NCI-H82 treated with DMSO at 0.1 percent for 48 hours (cell line): ENCODE data around the gene UBL7.

Experiments
- DNase-seq: peaks from one replicate; lab custom pipeline; 2025; ENCODE audit not compliant: unreplicated experiment; lab: John Stamatoyannopoulos, UW

UBL7 gene

DNA sequence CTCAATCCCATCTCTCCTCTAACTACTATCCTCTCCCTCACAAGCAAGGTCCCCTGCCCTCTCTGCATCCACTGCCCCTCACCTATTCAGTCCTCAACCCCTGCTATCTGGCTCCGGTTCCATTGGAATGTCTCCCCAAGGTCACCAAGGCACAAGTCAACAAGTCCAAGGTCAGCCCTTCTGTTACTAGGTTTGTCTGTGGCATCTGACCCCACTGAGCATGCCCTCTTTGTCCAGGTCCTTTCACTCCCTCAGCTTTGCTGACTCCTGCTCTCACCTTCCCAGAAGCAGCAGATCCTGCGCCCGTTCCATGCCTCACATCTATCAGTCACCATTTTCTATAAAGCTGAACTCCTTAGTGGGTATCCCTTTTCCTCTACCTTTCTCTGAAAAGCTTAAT is 18.9 kb downstream of the UBL7 start:
- no peak for DNase-seq

DNA sequence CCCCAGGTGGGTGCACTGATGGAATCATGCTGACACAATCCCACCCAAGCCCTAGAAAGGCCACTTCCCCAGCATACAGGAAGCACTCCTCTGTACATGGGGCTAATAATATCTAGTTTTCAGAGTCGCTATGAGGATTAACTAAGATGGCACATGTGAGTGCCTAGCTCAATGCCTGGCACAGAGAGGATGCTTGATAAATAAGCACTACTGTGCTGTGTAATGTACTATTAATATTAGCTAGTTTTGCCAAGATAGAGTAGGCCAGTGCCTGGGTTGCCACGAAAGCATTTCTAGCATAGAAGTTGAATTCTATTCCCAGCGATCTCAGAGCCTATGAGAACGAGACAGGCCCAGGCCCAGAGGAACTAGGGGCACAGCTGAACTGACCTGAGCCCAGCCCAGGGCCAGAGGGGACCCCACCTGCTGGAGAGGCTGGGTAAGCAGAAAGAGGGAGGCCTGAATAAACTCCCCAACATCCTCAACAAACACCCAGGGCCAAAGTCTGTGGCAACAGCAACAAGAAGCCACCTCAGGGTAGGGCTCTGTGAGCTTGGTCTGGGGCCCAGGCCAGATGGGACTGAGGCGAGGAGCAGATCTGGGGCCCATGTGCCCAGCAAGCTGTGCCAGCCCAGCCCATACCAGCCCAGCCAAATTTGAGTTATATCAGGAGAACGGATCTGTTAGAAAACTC is 19.6 kb downstream of the UBL7 start:
- DNase-seq, result no peak

DNA sequence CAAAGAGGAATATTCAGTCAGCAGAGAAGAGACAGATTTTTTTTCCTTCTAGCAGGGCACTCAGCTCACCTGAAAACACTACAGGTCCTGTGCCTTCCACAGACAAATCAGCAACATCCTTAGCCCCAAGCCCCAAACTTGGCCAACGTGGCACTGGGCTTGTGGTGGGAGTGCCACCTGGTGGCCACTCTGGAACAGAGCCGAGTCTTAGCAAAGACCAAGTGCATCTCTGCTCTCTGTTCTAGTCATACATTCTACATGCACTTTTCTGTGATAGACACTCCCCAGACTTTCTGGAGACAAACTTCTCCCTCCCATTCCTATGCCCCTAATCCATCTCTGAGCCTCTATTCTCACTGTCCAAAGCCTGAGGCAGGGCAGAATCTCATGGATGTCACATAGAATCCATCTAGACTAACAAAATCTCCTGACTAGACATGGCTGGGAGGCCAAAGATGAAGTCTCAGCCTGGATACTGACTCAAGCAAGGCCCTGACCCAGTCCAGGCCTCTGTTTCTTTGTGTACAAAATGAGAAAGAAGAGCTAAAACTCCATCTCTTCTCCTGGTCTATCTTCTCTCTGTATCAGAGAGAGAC is 22.1 kb downstream of the UBL7 start:
- peak; percentile 55 for DNase-seq

DNA sequence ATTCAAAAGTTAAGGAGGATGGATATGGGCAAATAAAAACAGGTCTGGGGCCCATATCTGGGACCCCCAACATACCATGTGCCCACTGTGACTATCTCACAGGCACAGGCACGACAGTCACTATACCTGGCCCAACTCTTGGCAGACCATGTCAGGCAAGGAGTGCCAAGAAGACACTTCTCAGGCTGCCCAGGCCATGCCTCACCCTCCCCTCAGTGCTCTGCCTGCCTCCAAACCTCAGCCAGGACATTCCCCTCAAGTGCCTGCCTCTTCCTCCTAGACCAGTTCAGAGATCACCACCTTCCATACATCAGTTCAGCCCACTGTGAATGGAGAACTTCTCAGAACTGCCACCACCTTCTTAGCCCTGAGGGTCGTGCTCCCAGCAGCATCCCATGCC is 22.8 kb downstream of the UBL7 start:
- no peak for DNase-seq

DNA sequence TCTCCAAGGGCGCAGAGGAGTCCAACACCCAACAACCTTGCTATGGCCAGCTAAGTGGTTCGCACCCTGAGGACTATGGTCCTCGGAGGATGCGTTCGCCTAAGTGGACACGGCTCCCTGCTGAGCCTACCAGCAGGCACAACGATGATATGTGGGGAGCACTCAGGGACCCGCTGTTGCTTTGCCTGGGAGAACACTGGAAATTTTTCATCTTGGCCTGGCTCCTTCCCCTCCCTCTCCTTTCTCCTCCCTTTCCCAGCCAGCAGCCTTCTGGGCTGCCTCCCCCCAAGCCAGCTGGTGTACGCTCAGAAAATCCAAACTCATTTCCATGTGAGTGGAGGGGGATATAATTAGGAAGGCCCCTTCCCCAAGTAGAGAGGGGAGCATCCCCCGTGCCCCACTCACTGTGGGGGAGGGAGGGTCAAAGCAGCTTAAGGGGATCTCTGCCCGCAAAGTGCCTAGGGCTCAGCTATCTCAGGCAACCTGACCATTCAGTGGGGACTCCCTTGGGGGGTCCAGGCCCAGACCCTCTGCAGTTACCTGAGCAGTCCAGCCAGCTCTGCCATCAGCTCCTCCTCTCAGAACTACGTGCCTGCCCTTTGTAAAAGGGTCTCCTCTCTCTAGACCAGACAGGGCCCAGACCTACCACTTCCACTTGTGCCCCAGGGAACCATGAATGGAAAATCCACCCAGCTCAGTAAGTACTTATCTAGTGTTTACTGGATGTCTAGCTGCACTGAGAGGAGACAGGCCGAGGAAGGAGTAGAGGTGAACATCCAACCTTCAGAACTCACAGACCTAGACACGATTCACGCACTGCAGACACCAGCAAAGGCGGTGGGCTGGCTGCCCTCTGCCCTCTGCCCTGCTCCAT is 26.5 kb downstream of the UBL7 start:
- DNase-seq, result no peak

DNA sequence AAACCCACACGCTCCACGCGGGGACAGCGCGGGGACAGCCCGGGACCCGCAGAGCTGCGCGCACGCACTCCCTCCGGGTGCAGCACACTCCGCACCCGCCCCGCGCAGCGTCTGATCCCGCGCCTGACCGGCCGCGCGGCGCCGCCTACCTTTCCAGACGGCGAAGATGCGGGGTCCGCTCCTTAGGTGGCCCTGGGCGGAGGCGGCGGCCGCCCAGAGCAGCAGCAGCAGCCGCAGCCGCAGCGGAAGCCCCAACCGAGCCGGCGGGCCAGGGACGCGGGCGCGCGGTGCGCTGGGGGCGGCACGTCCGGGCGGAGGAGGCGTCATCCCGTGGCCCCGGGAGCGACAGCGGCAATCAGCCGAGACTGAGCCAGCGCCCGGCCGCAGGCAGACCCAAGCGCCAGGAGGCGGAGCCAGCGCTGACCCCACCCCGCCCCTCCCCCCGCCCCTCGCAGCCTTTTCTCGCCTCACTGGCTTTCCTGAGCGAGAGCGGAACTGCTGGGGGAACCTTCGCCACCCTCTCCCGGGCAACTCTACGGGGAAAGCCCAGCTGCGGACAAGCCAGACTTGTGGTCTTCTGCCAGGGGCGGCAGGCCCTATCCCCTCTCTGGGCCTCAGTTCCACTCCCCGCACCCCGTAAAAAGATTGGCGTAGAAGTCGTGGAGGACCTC is 27.2 kb downstream of the UBL7 start, which contains the start of gene SEMA7A:
TSS of gene SEMA7A (minus strand) at position 367 of the 671 bp plus-strand sequence. CDS start at position 327, 40 bp downstream.
- peak; percentile 56 for DNase-seq

DNA sequence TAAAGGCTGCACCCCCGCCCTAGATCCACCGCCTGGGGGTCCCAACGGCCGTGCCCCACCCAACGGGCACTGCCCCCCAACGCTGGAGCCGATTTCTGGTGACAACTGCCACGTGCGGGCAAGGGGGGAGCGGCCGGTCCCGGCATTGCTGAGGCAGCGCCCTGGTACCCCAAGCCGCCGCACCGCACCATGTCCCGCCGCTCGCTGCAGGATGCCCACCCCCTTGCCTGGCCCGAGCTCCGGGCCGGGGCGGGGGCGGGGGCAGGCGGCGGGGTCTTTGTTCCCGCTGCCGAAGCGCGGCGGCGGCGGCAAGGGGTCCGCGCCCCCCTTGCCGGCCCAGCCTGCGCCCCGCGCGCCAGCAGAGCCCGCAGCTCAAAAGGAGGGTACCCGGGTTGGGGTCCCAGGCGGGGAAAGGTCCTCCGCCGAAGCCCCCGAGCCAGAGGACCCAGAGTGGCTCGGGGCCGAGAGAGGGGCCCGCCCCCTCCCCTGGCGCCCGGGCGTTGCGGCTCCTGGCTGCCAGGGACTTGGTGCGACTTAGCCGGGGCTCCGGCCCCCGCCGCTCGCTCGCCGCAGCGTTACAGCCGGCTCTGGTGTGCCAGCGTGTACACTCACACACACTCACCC is 27.9 kb downstream of the UBL7 start:
- DNase-seq, result no peak

DNA sequence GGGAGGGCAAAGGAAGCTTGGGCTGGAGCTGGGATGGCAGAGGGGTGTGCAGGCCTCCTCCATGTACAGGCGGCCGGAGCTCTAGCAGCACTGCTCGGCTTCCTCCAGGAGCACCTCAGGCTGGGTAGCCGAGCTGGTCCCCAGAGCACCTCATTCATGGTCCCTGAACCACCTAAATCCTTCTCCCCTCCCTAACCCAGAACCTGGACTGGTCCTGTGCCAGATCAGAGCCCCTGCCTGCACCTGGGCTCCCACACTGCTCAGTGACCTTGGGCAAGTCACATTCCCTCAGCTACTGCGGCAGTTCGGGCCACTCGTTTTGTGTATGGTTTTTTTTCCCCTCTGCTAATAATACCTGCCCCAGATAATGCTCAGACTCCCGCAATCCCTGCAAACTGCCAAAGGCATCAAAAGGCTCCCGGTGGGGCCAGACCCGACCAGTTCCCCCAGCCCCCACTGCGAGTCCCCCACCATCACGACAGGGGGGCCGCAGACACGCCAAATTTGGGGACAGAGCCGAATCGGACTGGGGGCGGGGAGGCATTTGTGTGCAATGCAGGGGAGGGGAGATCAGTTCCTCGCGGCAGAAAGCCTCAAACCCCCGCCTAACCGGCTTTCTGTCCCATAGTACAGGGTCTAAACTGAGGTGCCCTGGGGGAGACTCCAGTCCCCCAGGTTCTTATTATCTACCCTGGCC is 28.5 kb downstream of the UBL7 start:
- DNase-seq, result no peak

DNA sequence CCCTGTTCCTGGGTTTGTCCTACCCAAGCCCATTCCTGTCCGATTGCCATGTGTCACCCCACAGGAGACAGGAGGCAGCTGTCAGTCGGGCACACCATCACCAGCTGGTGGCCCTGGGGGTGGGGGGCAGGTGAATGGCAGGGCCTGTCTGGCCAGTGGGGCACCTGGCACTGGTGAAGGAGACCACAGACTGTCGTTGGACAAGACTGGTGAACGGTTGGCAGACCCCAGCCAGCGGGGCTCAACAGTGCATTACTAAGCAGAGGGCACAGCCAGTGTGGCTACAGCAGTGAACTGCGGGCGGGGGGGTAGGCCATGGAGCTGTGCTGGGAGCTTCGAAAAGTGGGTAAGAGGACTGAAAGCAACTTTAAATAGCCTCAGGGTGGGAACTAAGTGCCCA is 29.3 kb downstream of the UBL7 start:
- no peak for DNase-seq

DNA sequence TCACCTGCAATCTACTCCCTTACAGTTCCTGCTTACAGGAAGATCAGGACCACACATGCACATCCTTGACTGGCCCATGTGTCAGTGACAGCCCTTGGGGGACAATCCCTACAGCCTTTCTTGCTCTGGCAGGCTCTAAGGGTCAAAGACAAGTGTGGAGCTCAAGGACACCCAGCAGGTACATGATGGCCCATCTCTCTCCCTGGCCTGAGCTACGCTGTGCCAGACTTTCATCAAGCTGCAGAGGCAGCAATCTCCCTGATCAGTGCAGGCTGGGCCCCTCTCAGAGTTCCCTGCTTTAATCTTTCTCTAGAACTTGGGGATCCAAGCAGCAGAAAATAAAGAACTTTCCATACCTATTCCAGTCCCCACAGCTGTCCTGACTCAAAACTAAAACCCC is 29.8 kb downstream of the UBL7 start:
- DNase-seq, result no peak

DNA sequence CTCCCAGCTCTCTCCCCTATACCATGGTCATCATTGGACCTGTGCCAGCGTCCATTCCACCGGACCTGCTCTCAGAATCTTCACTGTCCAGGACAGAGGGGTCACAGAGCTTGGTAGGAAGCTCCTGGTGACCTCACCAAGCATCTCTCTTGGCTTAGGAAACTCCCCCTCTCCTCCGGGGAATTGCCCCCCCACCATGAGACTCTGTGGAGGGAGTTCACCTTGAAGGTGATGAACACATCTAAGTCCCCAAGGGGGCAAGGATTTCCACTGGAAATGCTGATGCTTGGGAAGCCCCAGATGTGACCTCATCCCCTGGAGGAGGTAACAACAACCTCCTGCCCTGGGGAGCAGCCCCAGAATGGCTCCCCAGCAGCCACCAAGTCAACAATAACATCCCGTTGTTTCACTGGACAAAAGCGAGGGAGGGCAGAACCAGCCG is 30.4 kb downstream of the UBL7 start:
- DNase-seq, result no peak

DNA sequence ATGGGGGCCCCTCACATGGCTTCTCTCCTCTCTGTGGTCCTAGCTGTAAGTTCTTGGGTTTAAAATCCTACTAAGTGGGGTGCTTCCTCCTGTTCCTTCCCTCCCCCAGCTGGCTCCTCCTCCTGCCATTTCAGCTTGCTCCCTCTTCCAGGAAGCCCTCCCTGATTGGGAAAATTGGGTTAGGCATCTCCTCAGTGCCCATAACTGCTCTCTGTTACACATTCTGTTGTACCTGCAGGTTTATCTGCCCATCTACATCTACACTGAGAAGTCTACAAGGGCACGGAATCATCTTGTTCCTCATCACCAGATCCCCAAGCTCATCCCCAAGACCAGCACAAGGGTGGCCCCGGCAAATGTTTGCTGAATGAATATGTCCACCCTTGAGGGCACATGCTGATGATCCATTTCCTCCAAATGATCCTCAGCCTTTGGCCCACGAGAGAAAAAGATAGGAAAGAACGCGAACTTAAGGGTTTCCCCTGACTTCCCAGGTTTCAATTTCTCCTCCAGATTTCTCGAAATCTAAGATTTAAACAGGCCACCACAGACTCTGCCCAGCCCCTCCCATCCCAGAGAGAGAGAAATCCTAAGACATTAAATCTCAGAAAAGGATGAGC is 31.1 kb downstream of the UBL7 start:
- no peak for DNase-seq

DNA sequence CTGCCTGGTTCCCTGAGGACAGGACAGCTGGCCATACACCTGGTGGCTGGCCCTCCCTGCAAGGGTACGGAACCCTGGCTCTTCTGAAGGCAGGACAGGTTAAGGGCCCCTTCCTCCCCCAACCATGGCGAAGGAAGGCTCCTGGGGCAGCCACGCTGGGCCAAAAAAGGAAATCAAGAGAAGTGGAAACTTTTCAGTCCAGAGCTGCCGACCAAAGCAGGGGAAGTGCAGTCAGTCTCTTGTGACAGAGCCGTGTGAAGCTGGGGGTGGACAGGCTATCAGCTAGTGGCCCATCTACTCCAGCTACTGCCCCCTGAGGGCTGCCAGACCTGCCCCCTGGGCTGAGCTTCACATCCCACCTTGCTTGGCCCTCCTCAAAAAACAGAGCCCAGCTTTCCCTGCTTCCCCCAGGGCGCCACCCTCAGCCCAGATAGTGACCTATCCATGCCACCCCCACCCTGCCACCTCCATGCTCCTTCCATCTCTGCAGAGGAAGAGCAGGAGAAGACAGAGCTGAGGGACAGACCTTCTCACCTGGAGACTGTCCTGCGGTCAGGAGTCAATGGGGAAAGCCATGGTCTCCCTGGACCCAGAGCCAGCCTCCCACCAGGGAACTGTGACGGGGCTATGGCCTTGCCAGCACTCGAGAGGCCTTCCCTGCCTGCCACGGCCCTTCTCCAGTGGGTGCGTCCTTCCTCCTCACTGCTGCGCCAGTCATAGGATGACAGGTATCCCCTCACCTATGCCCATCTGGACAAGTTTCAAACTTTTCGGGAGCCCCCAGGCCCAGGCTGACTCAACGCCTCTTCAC is 31.8 kb downstream of the UBL7 start:
- DNase-seq, result no peak

DNA sequence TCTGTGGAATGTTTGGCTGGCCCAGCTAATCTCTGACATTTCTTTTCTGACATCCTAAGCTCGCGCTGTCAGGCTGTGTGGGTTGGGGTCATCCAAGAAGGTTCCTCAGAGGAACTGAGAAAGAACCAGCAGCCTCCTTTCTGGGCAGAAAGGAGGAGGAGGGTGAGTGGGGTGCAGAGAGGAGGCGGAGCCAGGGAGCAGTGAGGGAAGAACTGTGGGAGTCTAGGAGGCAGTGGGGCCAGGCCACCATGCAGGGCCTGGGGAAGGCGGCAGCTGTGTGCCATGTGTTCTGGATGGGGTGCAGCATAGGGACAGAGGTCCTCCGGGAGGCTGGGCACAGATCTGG is 32.5 kb downstream of the UBL7 start:
- DNase-seq, result no peak

DNA sequence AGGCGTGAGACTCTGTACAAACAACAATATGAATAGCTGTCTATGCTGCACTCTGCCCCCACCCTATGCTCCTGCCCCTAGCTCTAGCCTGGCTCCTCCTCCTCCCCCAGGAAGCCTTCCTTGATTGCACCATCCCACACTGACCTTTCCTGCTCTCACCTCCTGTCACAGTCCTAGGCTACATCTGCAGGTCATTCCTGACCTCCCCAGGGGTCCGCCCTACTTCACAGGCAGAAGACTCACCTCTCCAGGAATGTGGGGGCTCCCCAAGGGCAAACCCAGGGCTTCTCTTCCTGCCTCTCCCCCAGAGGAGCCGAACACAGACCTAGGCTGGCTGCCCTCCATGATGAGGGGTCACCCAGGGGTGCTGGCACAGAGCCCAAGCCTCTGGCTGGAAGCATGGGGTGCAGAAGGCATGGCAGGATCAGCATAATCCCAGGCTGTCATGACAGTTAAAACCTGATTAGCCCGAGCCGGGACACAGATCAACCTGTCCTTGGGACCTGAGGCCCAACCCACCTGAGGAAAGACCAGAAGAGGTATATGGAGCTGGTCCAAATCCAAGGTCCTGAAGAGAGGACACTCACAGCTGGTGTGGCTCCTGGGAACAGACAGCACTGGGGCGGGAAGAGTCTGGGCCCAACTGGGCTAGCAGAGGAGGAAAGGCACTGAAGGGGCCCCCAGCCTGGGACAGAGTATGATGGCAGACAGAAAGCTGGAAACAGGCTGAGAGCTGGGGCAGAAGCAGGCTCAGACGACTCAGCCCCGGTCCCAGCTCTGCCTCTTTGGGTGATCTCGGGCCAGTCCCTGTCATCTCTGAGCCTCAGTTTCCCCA is 33.1 kb downstream of the UBL7 start:
- DNase-seq, result peak; percentile 22

DNA sequence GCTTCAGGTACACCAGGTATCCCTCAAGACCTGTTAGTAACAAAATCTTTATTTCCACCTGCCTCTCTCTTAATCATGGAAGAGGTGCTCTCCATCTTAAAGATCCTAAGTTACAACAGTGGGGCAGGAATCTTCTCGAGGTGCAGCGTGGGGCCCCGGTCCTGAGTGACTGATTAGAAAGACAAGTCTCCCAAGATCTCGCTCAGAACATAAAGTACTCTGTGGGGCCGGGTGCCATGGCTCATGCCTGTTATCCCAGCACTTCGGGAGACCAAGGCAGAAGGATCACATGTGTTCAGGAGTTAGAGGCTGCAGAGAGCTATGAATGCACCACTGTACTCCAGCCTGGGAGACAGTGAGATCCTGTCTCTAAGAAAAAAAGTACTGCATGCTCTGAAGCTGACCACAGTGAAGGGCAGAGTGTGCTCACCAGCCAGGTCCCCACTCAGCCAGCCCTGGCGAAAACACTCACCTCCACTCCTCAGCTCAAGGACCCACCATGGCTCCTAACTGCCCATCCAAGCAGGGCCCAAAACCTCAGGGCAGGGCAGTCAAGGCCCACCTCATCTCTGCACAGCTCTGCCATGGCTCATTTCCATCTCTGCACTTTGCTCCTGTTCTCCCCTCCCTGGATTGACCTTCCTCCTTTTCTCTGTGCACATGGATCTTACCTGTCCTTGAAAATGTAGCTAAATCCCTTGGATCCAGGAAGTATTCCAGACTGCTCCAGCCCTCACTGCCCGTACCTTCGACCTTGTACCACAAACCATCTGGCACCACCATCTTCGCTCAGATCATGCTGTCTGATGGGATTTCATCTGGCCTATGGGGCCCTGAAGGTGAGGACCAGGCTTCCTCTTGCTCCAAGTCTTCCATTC is 34.3 kb downstream of the UBL7 start:
- DNase-seq, result no peak

DNA sequence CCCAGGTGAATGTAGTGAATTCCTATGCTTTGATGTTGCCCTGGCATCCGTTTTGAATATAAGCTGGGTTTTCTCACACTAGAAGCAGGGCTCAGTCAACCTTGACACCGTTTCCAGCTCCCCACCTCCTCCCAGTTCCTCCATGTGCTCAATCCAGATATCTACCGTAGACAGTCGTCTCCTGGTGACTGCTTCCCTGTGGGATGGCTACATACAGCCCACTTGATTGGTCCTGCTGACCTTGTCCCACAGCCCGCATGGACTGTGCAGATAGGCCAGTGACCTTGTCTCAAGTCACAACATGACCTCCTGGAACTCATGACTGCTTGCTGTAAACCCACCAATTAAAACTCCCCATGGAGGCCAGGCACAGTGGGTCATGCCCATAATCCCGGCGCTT is 35.3 kb downstream of the UBL7 start:
- DNase-seq, result no peak
